ENCODE data around the gene IFITM5. TPM values are rescaled to one million over a fixed set of nuclear protein-coding genes. Genes with fewer than 3 reads are reported as not detected.

IFITM5 gene
- total RNA-seq, 1 experiment from 2014 or later, result not detected

DNA sequence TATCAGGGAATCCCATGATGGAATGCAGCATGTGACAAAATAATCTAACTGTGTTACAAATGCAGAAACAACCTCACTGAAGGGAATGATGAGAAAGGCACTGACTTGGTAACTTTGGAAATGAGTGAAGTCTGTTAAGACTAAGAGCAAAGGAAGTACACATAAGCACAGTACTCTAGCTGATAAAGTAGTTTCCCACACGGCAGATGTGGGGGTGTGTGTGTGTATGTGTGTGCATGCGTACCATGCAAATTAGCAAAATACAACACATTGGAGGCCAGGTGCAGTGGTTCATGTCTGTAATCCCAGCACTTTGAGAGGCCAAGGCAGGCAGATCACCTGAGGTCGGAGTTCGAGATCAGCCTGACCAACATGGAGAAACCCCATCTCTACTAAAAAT lies 37.7 kb downstream of the IFITM5 start:
- H2BK120ac ChIP-seq (ENCODE audit: low read depth, low read length, poor library complexity, severe bottlenecking), result no peak overlapping the region
- DNase-seq, result no peak
- no peak overlapping the region for H3K14ac ChIP-seq (ENCODE audit: insufficient read depth, low read length)
- H3K23me2 ChIP-seq (ENCODE audit: insufficient read length, low read depth, low read length, poor library complexity, severe bottlenecking), result no peaks in the 10 kb centered on the region
- H3K79me1 ChIP-seq (ENCODE audit: insufficient read depth, low read depth, low read length, poor library complexity, severe bottlenecking), result no peaks in the 10 kb centered on the region
- H3K23ac ChIP-seq (ENCODE audit: insufficient read length, low read depth, low read length), result no peak overlapping the region
- H4K5ac ChIP-seq (ENCODE audit: insufficient read length, low read depth, low read length), result no peak overlapping the region
- no peak overlapping the region for H4K8ac ChIP-seq (replicated peaks; ENCODE audit: insufficient read length, low read depth, low read length)
- H3K4me1 ChIP-seq (ENCODE audit: insufficient read depth, low read length), result no peaks in the 10 kb centered on the region
- no peak overlapping the region for H2BK12ac ChIP-seq (ENCODE audit: insufficient read length, low read depth, low read length)
- H4K91ac ChIP-seq (ENCODE audit: insufficient read length, low read depth, low read length), result no peak overlapping the region
- Mint-ChIP-seq H3K27ac (no peak overlapping the region), H3K36me3 (ENCODE audit: insufficient read depth in 1 of 3, low read depth in 3 of 3) (peaks cover 0 to 2% (median 1%) of the 10 kb centered on the region in 3 experiments; a peak in 3 of 7 replicates), H3K4me3 (no peak overlapping the region), H3K9me3 (peaks cover 27 to 28% of the 10 kb centered on the region in 2 experiments), H3K4me1 (no peaks in the 10 kb centered on the region), H3K27me3 (ENCODE audit: low read depth) (peaks cover 4% of the 10 kb centered on the region)
- no peak overlapping the region for H3K27ac ChIP-seq (ENCODE audit: insufficient read length, low read depth, low read length)
- TF ChIP-seq, protein P1, sequence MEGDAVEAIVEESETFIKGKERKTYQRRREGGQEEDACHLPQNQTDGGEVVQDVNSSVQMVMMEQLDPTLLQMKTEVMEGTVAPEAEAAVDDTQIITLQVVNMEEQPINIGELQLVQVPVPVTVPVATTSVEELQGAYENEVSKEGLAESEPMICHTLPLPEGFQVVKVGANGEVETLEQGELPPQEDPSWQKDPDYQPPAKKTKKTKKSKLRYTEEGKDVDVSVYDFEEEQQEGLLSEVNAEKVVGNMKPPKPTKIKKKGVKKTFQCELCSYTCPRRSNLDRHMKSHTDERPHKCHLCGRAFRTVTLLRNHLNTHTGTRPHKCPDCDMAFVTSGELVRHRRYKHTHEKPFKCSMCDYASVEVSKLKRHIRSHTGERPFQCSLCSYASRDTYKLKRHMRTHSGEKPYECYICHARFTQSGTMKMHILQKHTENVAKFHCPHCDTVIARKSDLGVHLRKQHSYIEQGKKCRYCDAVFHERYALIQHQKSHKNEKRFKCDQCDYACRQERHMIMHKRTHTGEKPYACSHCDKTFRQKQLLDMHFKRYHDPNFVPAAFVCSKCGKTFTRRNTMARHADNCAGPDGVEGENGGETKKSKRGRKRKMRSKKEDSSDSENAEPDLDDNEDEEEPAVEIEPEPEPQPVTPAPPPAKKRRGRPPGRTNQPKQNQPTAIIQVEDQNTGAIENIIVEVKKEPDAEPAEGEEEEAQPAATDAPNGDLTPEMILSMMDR (conservative IDR thresholded peaks at IDR 0.05), result no peak
- WGBS (ENCODE audit: extremely low coverage, insufficient read length, low lambda C conversion rate), result no CpG with 5 or more reads among the region's 4 CpGs
- no peak overlapping the region for H3K9ac ChIP-seq (ENCODE audit: extremely low read depth, insufficient read length, low read length)
- H3K9me3 ChIP-seq (ENCODE audit: control insufficient read depth, low read depth, low read length), result no peaks in the 10 kb centered on the region
- no peak overlapping the region for H2AK5ac ChIP-seq (ENCODE audit: insufficient read length, low read length)
- H2BK5ac ChIP-seq (ENCODE audit: insufficient read length, low read length), result no peak overlapping the region
- no peak overlapping the region for H2BK20ac ChIP-seq (ENCODE audit: low read depth, low read length, poor library complexity, severe bottlenecking)
- H2AFZ ChIP-seq (ENCODE audit: low read length), result no peak overlapping the region
- no peak overlapping the region for H3T11ph ChIP-seq (ENCODE audit: low read length)
- H3K27me3 ChIP-seq (ENCODE audit: insufficient read depth, low read length), result no peaks in the 10 kb centered on the region
- no peaks in the 10 kb centered on the region for H3K79me2 ChIP-seq (ENCODE audit: insufficient read depth, low read length)
- H4K20me1 ChIP-seq (ENCODE audit: control insufficient read depth, insufficient read depth, insufficient read length), result no peaks in the 10 kb centered on the region
- H3K56ac ChIP-seq (ENCODE audit: insufficient read length, low read depth, low read length), result no peak overlapping the region
- H3K18ac ChIP-seq (ENCODE audit: insufficient read length, low read depth, low read length), result no peak overlapping the region
- no peak overlapping the region for H2BK15ac ChIP-seq (ENCODE audit: low read depth, low read length)
- H3K4ac ChIP-seq (ENCODE audit: low read depth, low read length), result no peak overlapping the region
- H3K4me2 ChIP-seq (ENCODE audit: insufficient read depth, insufficient read length, low read length), result no peak overlapping the region
